Measurements from ENCODE around the gene DOP1A. TPM values are rescaled to one million over a fixed set of nuclear protein-coding genes. Genes with fewer than 3 reads are reported as not detected.

DOP1A gene
- total and polyA plus RNA-seq, 2 donors (not counting 1 experiment from before 2014, with no cell fraction given), result 9.4 to 28.3 TPM

DNA sequence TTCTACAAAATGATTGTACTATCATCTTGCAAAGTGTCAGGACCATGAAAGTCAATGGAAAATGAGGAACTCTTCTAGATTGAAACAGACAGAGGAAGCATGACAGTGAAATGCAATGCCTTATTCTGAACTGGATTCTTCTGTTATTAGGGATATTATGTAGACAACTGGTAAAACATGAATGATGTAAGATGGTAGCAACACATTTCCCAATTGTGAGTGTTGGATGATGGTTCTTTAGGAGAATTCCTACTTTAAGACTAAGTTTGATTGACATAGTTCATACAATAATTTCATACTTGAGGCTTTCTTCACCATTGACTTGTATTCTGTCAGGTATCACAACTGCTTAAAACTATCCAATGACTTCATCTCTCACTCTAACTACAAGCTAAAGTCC lies 6.3 kb upstream of the DOP1A start:
- TF ChIP-seq EZH2 (IDR thresholded peaks at IDR 0.05; ENCODE audit: borderline replicate concordance, insufficient read depth, low read depth, low read length, poor library complexity, severe bottlenecking), result no peak
- TF ChIP-seq CTCF (IDR thresholded peaks at IDR 0.05), result no peak
- peaks cover 21% of the 10 kb centered on the region for H3K79me2 ChIP-seq (ENCODE audit: control insufficient read depth, insufficient read depth, low read length)
- H3K4me3 ChIP-seq (ENCODE audit: control extremely low read depth in 1 of 5, extremely low read depth in 1 of 5, insufficient read depth in 1 of 5, low read depth in 2 of 5, low read length in 4 of 5), result no peak overlapping the region
- no peaks in the 10 kb centered on the region for H3K27me3 ChIP-seq (replicated peaks in 1 of 4; ENCODE audit: control extremely low read depth in 1 of 4, control insufficient read depth in 3 of 4, insufficient read depth in 4 of 4, low read length in 3 of 4)
- H3K9me3 Mint-ChIP-seq (ENCODE audit: insufficient read depth), result no peaks in the 10 kb centered on the region
- ChIA-PET POLR2A (no interaction called here), CTCF (no interaction called here)
- no peak overlapping the region for H3K4me2 ChIP-seq (replicated peaks; ENCODE audit: low read depth, low read length, poor library complexity, severe bottlenecking)
- H3K4me3 Mint-ChIP-seq, result no peak overlapping the region
- no peaks in the 10 kb centered on the region for H3K9me3 ChIP-seq (ENCODE audit: control extremely low read depth in 1 of 3, control insufficient read depth in 2 of 3, insufficient read depth in 1 of 3, low read length in 2 of 3)
- no peaks in the 10 kb centered on the region for H3K27me3 Mint-ChIP-seq
- H4K20me1 ChIP-seq (ENCODE audit: control insufficient read depth, insufficient read depth, low read length, poor library complexity, severe bottlenecking), result no peaks in the 10 kb centered on the region
- peaks cover 12 to 14% of the 10 kb centered on the region in 2 donors for H3K4me1 ChIP-seq (ENCODE audit: control insufficient read depth in 2 of 2, insufficient read depth in 2 of 2, low read length in 2 of 2)
- H3K36me3 ChIP-seq (replicated peaks in 1 of 2; ENCODE audit: control extremely low read depth in 1 of 2, control insufficient read depth in 1 of 2, extremely low read depth in 1 of 2, insufficient read depth in 2 of 2, low read length in 1 of 2), result peaks cover 2 to 5% of the 10 kb centered on the region in 2 experiments
- H3K4me1 Mint-ChIP-seq, result peaks cover 29% of the 10 kb centered on the region
- ATAC-seq (ENCODE audit: low read depth), result no peak
- no peak overlapping the region for H2AFZ ChIP-seq (ENCODE audit: insufficient read depth, low read depth, low read length, poor library complexity, severe bottlenecking)
- intact Hi-C loops (cut with micrococcal nuclease), result no loop called here
- no peak for DNase-seq
- H3K9ac ChIP-seq (ENCODE audit: low read length), result no peak overlapping the region
- H3K27ac ChIP-seq (ENCODE audit: low read length in 2 of 2), result no peak overlapping the region
- H3K27ac Mint-ChIP-seq, result no peak overlapping the region

- H3K79me2 ChIP-seq (ENCODE audit: control insufficient read depth, insufficient read depth, low read length), result peaks cover 21% of the 10 kb centered on the region
- intact Hi-C loops (cut with micrococcal nuclease), result no loop called here
- Mint-ChIP-seq H3K4me1 (peaks cover 29% of the 10 kb centered on the region), H3K27ac (no peak overlapping the region), H3K9me3 (ENCODE audit: insufficient read depth) (no peaks in the 10 kb centered on the region), H3K4me3 (no peak overlapping the region), H3K27me3 (no peaks in the 10 kb centered on the region)
- no peak overlapping the region for H3K4me3 ChIP-seq (ENCODE audit: control extremely low read depth in 1 of 5, extremely low read depth in 1 of 5, insufficient read depth in 1 of 5, low read depth in 2 of 5, low read length in 4 of 5)
- ATAC-seq (ENCODE audit: low read depth) (no peak), DNase-seq (no peak)
- POLR2A ChIA-PET, result no interaction called here
- H3K27me3 ChIP-seq (replicated peaks in 1 of 4; ENCODE audit: control extremely low read depth in 1 of 4, control insufficient read depth in 3 of 4, insufficient read depth in 4 of 4, low read length in 3 of 4), result no peaks in the 10 kb centered on the region
- TF ChIP-seq CTCF (IDR thresholded peaks at IDR 0.05), result no peak
- no peak for TF ChIP-seq EZH2 (IDR thresholded peaks at IDR 0.05; ENCODE audit: borderline replicate concordance, insufficient read depth, low read depth, low read length, poor library complexity, severe bottlenecking)
- H3K9me3 ChIP-seq (ENCODE audit: control extremely low read depth in 1 of 3, control insufficient read depth in 2 of 3, insufficient read depth in 1 of 3, low read length in 2 of 3), result no peaks in the 10 kb centered on the region
- H3K27ac ChIP-seq (ENCODE audit: low read length in 2 of 2), result no peak overlapping the region
- CTCF ChIA-PET, result interaction anchor here (1.1 kb wide), 1 partner anchor 131 kb away, joined by 3 read pairs; the partner anchor contains the start of gene RWDD2A
- no peak overlapping the region for H2AFZ ChIP-seq (ENCODE audit: insufficient read depth, low read depth, low read length, poor library complexity, severe bottlenecking)
- H3K36me3 ChIP-seq (replicated peaks in 1 of 2; ENCODE audit: control extremely low read depth in 1 of 2, control insufficient read depth in 1 of 2, extremely low read depth in 1 of 2, insufficient read depth in 2 of 2, low read length in 1 of 2), result peaks cover 0 to 2% of the 10 kb centered on the region in 2 experiments
- H3K4me1 ChIP-seq (ENCODE audit: control insufficient read depth in 2 of 2, insufficient read depth in 2 of 2, low read length in 2 of 2), result peaks cover 12 to 16% of the 10 kb centered on the region in 2 donors
- H3K4me2 ChIP-seq (replicated peaks; ENCODE audit: low read depth, low read length, poor library complexity, severe bottlenecking), result no peak overlapping the region
- no CpG with 5 or more reads among the region's 1 CpG for WGBS (ENCODE audit: insufficient coverage)
- no peaks in the 10 kb centered on the region for H4K20me1 ChIP-seq (ENCODE audit: control insufficient read depth, insufficient read depth, low read length, poor library complexity, severe bottlenecking)
- H3K9ac ChIP-seq (ENCODE audit: low read length), result no peak overlapping the region
Measured at GRCh38 chr6:83062225-83062624, 5.2 kb upstream of the DOP1A start.

Measured in B cell (primary cell).